Endothelial cell (in vitro differentiated cells): ENCODE measurements around the gene GABBR2. TPM values are rescaled to one million over a fixed set of nuclear protein-coding genes. Genes with fewer than 3 reads are reported as not detected.
"Not testable (repeated sequence)": the region's sequence is repeated elsewhere in the genome, so short reads cannot be mapped to it uniquely, and the experiment has no call there.

Experiments used
- DNase-seq: peaks from one replicate; pipeline ENCODE4 v3.0.0; 2021; ENCODE audit warnings: low spot score
- H3K27ac Mint-ChIP-seq: one replicate; pipeline ENCODE4 v1.8.0; 2021; ENCODE audit warnings: mixed read lengths, inconsistent platforms; ENCODE audit not compliant: unreplicated experiment
- H3K27me3 Mint-ChIP-seq: one replicate; pipeline ENCODE4 v1.8.0; 2021; ENCODE audit warnings: mild to moderate bottlenecking, moderate library complexity, mixed read lengths, inconsistent platforms; ENCODE audit not compliant: unreplicated experiment
- H3K36me3 Mint-ChIP-seq: one replicate; pipeline ENCODE4 v1.8.0; 2021; ENCODE audit warnings: mild to moderate bottlenecking, low read depth, mixed read lengths, inconsistent platforms; ENCODE audit not compliant: unreplicated experiment
- H3K4me1 Mint-ChIP-seq: one replicate; pipeline ENCODE4 v1.8.0; 2021; ENCODE audit warnings: mild to moderate bottlenecking, mixed read lengths, inconsistent platforms; ENCODE audit not compliant: unreplicated experiment
- H3K4me3 Mint-ChIP-seq: one replicate; pipeline ENCODE4 v1.8.0; 2021; ENCODE audit warnings: mild to moderate bottlenecking, mixed read lengths, inconsistent platforms; ENCODE audit not compliant: unreplicated experiment
- H3K9me3 Mint-ChIP-seq: one replicate; pipeline ENCODE4 v1.8.0; 2021; ENCODE audit warnings: mixed read lengths, inconsistent platforms; ENCODE audit not compliant: unreplicated experiment
- total RNA-seq: library from RNA; stranded (reverse); fragmentation: NEBNext Ultra II Directional; extraction: Animal tissue kit (Norgen Biotek cat#: 25700); gene quantifications from one replicate; pipeline ENCODE4 v1.2.1, GENCODE V29; 2021; ENCODE audit not compliant: unreplicated experiment
- TF ChIP-seq, protein P1 (sequence below): fragments of 200-600 bp; sonication (generic); IDR thresholded peaks from one replicate; pipeline ENCODE4 v1.5.0; 2021; ENCODE audit warnings: antibody characterized with exemption; ENCODE audit not compliant: unreplicated experiment

GABBR2 gene
- total RNA-seq, 1 donor from 2014 or later: 0.46 TPM

DNA sequence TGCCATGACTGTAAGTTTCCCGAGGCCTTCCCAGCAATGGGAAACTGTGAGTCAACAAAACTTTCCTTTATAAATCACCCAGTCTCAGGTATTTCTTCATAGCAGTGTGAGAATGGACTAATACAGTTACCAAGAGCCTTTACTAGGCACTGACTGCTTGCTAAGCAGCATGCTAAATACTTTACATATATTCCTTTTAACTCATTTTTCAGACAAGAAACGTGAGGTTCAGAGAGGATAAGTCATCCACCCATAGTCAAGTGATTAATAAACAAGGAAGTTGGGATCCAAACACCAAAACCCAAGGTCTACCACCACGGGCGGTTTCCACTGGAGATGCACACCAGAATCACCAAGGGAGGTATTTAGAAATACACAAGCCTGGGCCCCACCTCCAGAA is 50.8 kb downstream of the GABBR2 start:
- H3K9me3 Mint-ChIP-seq: no peaks in the 10 kb centered on the region
- H3K4me3 Mint-ChIP-seq: no peak overlapping the region
- no peak overlapping the region for H3K27ac Mint-ChIP-seq
- no peaks in the 10 kb centered on the region for H3K36me3 Mint-ChIP-seq
- DNase-seq: no peak
- H3K4me1 Mint-ChIP-seq: no peaks in the 10 kb centered on the region
- TF ChIP-seq, protein P1, sequence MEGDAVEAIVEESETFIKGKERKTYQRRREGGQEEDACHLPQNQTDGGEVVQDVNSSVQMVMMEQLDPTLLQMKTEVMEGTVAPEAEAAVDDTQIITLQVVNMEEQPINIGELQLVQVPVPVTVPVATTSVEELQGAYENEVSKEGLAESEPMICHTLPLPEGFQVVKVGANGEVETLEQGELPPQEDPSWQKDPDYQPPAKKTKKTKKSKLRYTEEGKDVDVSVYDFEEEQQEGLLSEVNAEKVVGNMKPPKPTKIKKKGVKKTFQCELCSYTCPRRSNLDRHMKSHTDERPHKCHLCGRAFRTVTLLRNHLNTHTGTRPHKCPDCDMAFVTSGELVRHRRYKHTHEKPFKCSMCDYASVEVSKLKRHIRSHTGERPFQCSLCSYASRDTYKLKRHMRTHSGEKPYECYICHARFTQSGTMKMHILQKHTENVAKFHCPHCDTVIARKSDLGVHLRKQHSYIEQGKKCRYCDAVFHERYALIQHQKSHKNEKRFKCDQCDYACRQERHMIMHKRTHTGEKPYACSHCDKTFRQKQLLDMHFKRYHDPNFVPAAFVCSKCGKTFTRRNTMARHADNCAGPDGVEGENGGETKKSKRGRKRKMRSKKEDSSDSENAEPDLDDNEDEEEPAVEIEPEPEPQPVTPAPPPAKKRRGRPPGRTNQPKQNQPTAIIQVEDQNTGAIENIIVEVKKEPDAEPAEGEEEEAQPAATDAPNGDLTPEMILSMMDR: no peak
- H3K27me3 Mint-ChIP-seq: peaks cover 1% of the 10 kb centered on the region

- no peaks in the 10 kb centered on the region for H3K9me3 Mint-ChIP-seq
- H3K36me3 Mint-ChIP-seq: no peaks in the 10 kb centered on the region
- TF ChIP-seq, protein P1: no peak
- H3K4me1 Mint-ChIP-seq: no peaks in the 10 kb centered on the region
- DNase-seq: no peak
- no peak overlapping the region for H3K4me3 Mint-ChIP-seq
- H3K27me3 Mint-ChIP-seq: peaks cover 1% of the 10 kb centered on the region
- H3K27ac Mint-ChIP-seq: no peak overlapping the region
These were observed 52.2 kb downstream of the GABBR2 start for GRCh38 chr9:98656511-98656910.

DNA sequence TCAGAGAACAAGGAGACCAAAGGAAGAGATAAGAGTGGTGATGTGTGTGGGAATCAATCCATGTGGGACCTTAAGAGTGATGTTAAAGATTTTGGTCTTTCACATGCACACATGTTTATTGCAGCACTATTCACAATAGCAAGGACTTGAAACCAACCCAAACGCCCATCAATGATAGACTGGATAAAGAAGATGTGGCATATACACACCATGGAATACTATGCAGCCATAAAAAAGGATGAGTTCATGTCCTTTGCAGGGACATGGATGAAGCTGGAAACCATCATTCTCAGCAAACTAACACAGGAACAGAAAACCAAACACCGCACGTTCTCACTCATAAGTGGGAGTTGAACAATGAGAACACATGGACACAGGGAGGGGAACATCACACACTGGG is 53.3 kb downstream of the GABBR2 start:
- H3K36me3 Mint-ChIP-seq, H3K27me3 Mint-ChIP-seq, H3K4me3 Mint-ChIP-seq, H3K27ac Mint-ChIP-seq, H3K9me3 Mint-ChIP-seq, H3K4me1 Mint-ChIP-seq, DNase-seq: not testable (repeated sequence)

- H3K36me3 Mint-ChIP-seq: no peaks in the 10 kb centered on the region
- H3K27me3 Mint-ChIP-seq: peaks cover 1% of the 10 kb centered on the region
- no peak for DNase-seq
- no peaks in the 10 kb centered on the region for H3K4me1 Mint-ChIP-seq
- no peak overlapping the region for H3K27ac Mint-ChIP-seq
- H3K4me3 Mint-ChIP-seq: no peak overlapping the region
- TF ChIP-seq, protein P1: no peak
- no peaks in the 10 kb centered on the region for H3K9me3 Mint-ChIP-seq
These were observed 54.5 kb downstream of the GABBR2 start for GRCh38 chr9:98654247-98654646.

- DNase-seq: no peak
- Mint-ChIP-seq H3K9me3 (no peaks in the 10 kb centered on the region), H3K27me3 (peaks cover 1% of the 10 kb centered on the region), H3K27ac (no peak overlapping the region), H3K4me1 (no peaks in the 10 kb centered on the region), H3K36me3 (no peaks in the 10 kb centered on the region), H3K4me3 (no peak overlapping the region)
- TF ChIP-seq, protein P1: no peak
These were observed 56.0 kb downstream of the GABBR2 start for GRCh38 chr9:98652741-98653140.

- Mint-ChIP-seq H3K27ac (no peak overlapping the region), H3K27me3 (peaks cover 1% of the 10 kb centered on the region), H3K4me1 (no peaks in the 10 kb centered on the region), H3K36me3 (no peaks in the 10 kb centered on the region), H3K9me3 (no peaks in the 10 kb centered on the region), H3K4me3 (no peak overlapping the region)
- TF ChIP-seq, protein P1: no peak
- DNase-seq: no peak
These were observed 56.4 kb downstream of the GABBR2 start for GRCh38 chr9:98652302-98652701.
